ENCODE data around the gene NCAN.

GRCh38 chr19:19300613-19301012 is 88.9 kb downstream of the NCAN start:
- TF ChIP-seq CTCF (IDR thresholded peaks at IDR 0.05) (no peak), POLR2A (IDR thresholded peaks at IDR 0.05) (no peak)
